Neuron (in vitro differentiated cells): Measurements from ENCODE around the gene TTYH2.

ENCODE experiments used
- H2AFZ ChIP-seq: one replicate; pipeline ENCODE4 v1.6.1; 2013; ENCODE audit warnings: low read depth, mild to moderate bottlenecking, inconsistent platforms, low read length, moderate library complexity
- H3K27me3 ChIP-seq: one replicate; pipeline ENCODE4 v1.6.1; 2013; ENCODE audit warnings: low read length; ENCODE audit not compliant: insufficient read depth
- H3K36me3 ChIP-seq: one replicate; pipeline ENCODE4 v1.6.1; 2013; ENCODE audit warnings: low read length; ENCODE audit not compliant: insufficient read depth
- H3K4me1 ChIP-seq: one replicate; pipeline ENCODE4 v1.6.1; 2013; ENCODE audit warnings: low read length; ENCODE audit not compliant: insufficient read depth
- H3K4me3 ChIP-seq: 2 replicates; pipeline ENCODE4 v1.5.1; 2013; ENCODE audit warnings: mild to moderate bottlenecking, low read length, moderate library complexity
- H3K9me3 ChIP-seq: one replicate; pipeline ENCODE4 v1.6.1; 2013; ENCODE audit warnings: low read length

Gene TTYH2

DNA sequence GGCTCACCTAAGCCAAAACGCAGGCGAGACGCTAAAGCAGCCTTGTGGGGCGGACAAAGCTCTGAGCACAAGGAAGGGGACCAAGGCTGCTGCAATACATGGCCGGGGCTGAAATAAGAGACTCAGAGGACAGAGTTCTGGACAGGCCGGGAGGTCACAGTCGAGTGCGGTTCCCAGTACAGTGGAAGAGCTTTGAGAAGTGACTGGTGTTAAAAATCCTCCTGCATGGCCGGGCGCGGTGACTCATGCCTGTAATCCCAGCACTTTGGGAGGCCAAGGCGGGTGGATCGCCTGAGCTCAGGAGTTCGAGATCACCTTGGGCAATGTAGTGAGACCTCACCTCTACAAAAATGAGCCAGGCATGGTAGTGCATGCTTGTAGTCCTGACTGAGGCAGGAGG is 10.5 kb downstream of the TTYH2 start:
- no peaks in the 10 kb centered on the region for H3K9me3 ChIP-seq
- no peak overlapping the region for H3K4me3 ChIP-seq
- H3K36me3 ChIP-seq = peaks cover 38% of the 10 kb centered on the region
- H2AFZ ChIP-seq = no peak overlapping the region
- no peaks in the 10 kb centered on the region for H3K4me1 ChIP-seq
- H3K27me3 ChIP-seq = no peaks in the 10 kb centered on the region

DNA sequence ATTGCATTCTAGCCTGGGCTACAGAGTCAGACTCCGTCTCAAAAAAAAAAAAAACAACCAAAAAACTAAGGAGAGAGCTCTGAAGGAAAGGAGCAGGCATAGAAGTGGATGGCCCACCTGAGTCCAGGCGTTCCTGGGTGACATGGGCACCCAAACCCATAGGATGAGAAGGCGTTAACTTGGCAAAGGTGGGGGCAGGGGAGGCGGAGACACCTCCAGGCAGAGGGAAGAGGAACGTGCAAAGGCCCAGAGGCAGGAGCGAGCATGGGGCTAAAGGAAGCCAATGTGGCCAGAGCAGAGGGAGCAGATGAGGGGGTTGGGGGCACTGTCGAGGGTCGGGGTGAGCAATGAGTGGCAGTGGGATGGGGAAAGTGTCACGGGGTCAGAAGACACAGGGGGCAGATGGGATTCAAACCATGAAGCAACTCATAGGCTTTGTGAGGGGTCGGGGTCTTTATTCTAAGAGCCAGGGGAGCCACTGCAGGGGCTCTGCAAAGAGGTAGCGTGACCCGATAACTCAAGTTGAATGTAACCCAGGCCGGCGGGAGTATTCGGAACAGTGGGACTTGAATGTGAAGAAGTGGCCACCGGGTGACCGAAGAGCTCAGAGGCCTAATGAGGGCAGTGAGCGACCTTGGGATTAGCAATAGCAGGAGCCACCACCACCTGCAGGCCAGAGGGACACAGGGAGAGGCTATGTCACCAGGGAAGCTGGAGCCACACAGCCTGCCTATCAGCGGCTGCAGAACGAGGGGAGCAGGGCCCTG is 11.8 kb downstream of the TTYH2 start:
- Histone ChIP-seq H2AFZ (no peak overlapping the region), H3K9me3 (no peaks in the 10 kb centered on the region), H3K4me1 (no peaks in the 10 kb centered on the region), H3K36me3 (peaks cover 42% of the 10 kb centered on the region), H3K27me3 (no peaks in the 10 kb centered on the region), H3K4me3 (no peak overlapping the region)

DNA sequence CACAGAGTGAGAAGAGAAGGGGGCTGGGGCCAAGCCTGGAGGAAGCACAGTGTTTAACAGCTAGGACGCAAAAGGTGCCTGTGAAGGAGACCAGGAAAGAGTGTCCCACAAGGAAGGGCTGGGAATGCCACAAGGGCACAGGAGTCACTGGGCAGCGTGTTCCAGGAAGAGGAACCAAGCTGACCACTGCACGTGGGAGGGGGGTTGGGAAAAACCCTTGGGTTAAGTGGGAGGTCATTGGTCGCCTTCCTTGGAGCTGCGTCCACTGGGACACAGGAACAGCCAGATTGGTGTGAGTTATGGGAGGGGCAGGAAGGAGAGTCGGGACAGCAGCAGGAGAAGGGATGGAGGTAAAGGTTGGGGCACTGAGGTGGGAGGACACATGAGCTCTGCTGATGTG is 12.9 kb downstream of the TTYH2 start:
- Histone ChIP-seq H2AFZ (no peak overlapping the region), H3K9me3 (no peaks in the 10 kb centered on the region), H3K27me3 (no peaks in the 10 kb centered on the region), H3K4me3 (no peak overlapping the region), H3K36me3 (peaks cover 42% of the 10 kb centered on the region), H3K4me1 (no peaks in the 10 kb centered on the region)

DNA sequence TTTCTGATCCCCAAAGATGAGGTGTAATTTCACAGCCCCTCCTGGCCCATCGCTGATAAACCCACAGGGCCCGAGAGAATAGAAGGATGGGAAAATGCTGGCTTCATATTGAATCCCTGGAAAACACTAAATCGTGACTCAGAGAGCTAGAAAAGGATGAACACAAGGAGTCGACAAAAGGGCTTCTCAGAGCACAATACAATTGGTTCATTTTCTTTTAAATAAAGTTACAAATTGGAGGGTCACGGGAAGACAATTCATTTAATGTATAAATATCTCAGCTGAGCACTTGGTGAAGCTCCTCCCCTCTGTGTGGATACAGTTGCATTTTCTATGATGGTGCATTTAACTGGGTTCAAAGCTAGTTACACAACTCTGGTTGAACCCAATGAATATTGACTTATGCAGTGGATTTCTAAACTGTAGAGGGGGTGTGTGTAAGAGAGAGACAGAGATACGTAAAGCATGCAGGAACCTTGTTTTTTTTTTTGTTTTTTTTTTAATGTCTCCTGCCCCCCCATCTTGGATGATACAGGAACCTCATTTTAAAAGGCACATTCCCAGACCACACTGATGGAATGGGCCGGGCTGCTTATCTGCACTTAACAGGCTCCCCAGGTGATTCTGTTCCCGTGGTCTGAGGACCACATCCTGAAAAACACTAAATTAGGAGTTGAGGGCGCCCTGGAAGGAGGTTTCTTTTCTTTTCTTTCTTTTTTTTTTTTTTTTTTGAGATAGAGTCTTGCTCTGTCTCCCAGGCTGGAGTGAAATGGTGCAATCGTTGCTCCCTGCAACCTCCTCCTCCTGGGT is 14.1 kb downstream of the TTYH2 start:
- no peak overlapping the region for H2AFZ ChIP-seq
- H3K9me3 ChIP-seq = no peaks in the 10 kb centered on the region
- H3K27me3 ChIP-seq = no peaks in the 10 kb centered on the region
- H3K36me3 ChIP-seq = peaks cover 40% of the 10 kb centered on the region
- no peak overlapping the region for H3K4me3 ChIP-seq
- H3K4me1 ChIP-seq = no peaks in the 10 kb centered on the region

DNA sequence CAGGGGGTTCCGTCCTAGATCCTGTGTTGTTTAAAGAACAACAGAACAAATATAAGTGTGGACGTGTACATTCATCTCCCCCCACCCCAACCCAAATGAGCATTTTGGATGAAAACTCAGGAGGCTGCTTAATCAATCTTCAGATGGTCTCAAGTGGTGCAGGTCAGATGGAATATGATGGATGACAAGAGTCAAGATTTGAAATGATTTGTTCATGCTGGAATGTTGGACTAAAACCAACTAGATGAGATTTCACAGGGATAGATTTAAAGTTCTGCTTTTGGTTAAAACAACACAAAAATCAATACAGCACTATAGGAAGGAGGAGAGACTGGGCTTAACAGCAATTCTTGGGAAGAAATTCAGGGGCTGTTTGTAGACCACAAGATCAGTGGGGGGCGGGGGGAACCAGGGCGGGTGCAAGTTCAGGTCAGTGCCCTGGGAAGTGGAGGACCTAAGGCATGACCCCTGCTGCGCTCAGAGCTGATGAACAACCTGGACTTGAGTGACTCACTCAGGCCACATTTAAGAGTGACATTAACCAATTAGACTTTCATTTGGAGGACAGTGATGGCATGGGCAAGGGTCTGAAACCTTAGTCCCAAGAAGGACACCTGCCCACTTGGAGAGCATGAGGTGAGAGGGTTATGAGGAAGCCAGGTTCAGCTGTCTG is 15.1 kb downstream of the TTYH2 start:
- no peak overlapping the region for H3K4me3 ChIP-seq
- no peak overlapping the region for H2AFZ ChIP-seq
- H3K27me3 ChIP-seq = no peaks in the 10 kb centered on the region
- H3K36me3 ChIP-seq = peaks cover 37% of the 10 kb centered on the region
- H3K9me3 ChIP-seq = no peaks in the 10 kb centered on the region
- H3K4me1 ChIP-seq = no peaks in the 10 kb centered on the region

GRCh38 chr17:74230896-74231295 is 17.5 kb downstream of the TTYH2 start:
- H2AFZ ChIP-seq = no peak overlapping the region
- H3K36me3 ChIP-seq = peaks cover 20% of the 10 kb centered on the region
- H3K4me3 ChIP-seq = no peak overlapping the region
- H3K27me3 ChIP-seq = no peaks in the 10 kb centered on the region
- H3K4me1 ChIP-seq = peaks cover 9% of the 10 kb centered on the region
- no peaks in the 10 kb centered on the region for H3K9me3 ChIP-seq

GRCh38 chr17:74231928-74232907 is 18.8 kb downstream of the TTYH2 start:
- Histone ChIP-seq H2AFZ (no peak overlapping the region), H3K27me3 (no peaks in the 10 kb centered on the region), H3K4me1 (peaks cover 16% of the 10 kb centered on the region), H3K4me3 (no peak overlapping the region), H3K9me3 (no peaks in the 10 kb centered on the region), H3K36me3 (peaks cover 16% of the 10 kb centered on the region)

GRCh38 chr17:74233937-74234336 is 20.6 kb downstream of the TTYH2 start:
- Histone ChIP-seq H3K9me3 (no peaks in the 10 kb centered on the region), H3K27me3 (no peaks in the 10 kb centered on the region), H2AFZ (no peak overlapping the region), H3K4me1 (peaks cover 16% of the 10 kb centered on the region), H3K4me3 (no peak overlapping the region), H3K36me3 (peaks cover 16% of the 10 kb centered on the region)

DNA sequence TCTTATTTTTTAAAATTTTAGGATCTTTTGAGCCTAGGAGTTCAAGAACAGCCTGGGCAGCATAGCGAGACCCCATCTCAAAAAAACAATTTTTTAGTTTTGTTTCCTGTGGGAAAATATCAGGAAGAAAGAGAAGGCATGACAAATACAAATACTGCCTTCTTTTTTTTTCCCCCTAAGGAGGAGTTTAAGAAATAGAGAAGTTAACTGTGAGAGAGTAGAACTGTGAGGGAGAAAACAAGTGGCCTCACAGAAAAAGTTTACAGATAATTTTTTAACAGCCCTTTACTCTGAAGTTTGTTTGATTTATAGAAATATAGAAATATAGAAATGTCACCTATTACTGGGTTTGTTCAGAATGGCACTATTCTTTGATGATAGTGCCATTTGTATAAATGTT is 21.1 kb downstream of the TTYH2 start:
- peaks cover 17% of the 10 kb centered on the region for H3K36me3 ChIP-seq

GRCh38 chr17:74235040-74235581 is 21.7 kb downstream of the TTYH2 start:
- Histone ChIP-seq H3K4me1 (peaks cover 16% of the 10 kb centered on the region), H3K9me3 (no peaks in the 10 kb centered on the region), H3K4me3 (no peak overlapping the region), H3K36me3 (peaks cover 17% of the 10 kb centered on the region), H2AFZ (no peak overlapping the region), H3K27me3 (no peaks in the 10 kb centered on the region)

More for the DNA sequence above, 21.1 kb downstream of the TTYH2 start:
- Histone ChIP-seq H3K9me3 (no peaks in the 10 kb centered on the region), H3K27me3 (no peaks in the 10 kb centered on the region), H3K4me3 (no peak overlapping the region), H2AFZ (no peak overlapping the region), H3K4me1 (peaks cover 16% of the 10 kb centered on the region)

DNA sequence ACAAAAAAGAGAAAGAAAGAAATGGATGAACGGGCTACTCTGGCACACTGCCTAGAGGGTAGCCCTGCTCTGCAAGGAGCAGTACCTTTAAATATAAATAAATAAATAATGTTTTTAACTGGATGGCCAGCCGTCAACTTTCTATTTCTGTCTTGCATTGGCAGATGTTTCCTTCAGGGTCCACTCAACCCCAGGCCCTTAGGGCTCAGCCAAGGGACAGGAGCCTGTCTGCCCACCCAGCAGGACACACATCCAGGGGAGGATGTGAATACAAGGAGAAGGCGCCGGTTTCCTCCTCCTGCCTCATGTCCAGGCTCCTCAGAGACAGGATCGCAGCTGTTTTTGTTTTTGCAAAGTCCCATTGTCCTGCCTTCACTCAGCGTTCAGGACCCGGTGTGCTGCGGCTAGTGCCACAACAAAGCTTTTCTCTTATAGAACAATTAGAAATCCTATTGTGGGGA is 22.6 kb downstream of the TTYH2 start:
- Histone ChIP-seq H2AFZ (no peak overlapping the region), H3K4me3 (no peak overlapping the region), H3K9me3 (no peaks in the 10 kb centered on the region), H3K4me1 (peaks cover 16% of the 10 kb centered on the region), H3K27me3 (no peaks in the 10 kb centered on the region), H3K36me3 (peaks cover 17% of the 10 kb centered on the region)

GRCh38 chr17:74237321-74237720 is 23.9 kb downstream of the TTYH2 start:
- H3K27me3 ChIP-seq = no peaks in the 10 kb centered on the region
- H2AFZ ChIP-seq = no peak overlapping the region
- peaks cover 16% of the 10 kb centered on the region for H3K4me1 ChIP-seq
- H3K4me3 ChIP-seq = no peak overlapping the region
- no peaks in the 10 kb centered on the region for H3K9me3 ChIP-seq
- peaks cover 21% of the 10 kb centered on the region for H3K36me3 ChIP-seq
